Inflammatory macrophage treated with lipopolysaccharide for 1 hour (primary cell): ENCODE data around the gene NDC1.
"Not testable (repeated sequence)": the region's sequence is repeated elsewhere in the genome, so short reads cannot be mapped to it uniquely, and the experiment has no call there.

Experiments used
- DNase-seq, 2 donors: peaks; one replicate each; pipeline ENCODE4 v3.0.0-alpha.2; 2020 to 2022

NDC1 gene

DNA sequence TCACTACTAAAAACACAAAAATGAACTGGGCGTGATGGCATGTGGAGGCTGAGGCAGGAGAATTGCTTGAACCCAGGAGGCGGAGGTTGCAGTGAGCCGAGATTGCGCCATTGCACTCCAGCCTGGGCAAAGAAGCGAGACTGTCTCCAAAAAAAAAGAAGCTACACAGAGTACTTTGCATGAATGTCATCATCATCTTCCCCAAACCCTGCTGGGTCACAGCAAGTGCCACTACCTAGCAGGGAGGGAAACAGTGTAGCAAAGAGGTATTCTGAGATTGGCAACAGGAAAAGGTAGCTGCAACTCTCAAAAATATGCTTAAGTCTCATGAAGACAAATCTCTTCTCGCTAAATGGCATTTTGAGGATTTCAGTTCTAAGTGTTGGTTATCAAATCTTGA lies 12.8 kb downstream of the NDC1 start:
- DNase-seq = no peak

DNA sequence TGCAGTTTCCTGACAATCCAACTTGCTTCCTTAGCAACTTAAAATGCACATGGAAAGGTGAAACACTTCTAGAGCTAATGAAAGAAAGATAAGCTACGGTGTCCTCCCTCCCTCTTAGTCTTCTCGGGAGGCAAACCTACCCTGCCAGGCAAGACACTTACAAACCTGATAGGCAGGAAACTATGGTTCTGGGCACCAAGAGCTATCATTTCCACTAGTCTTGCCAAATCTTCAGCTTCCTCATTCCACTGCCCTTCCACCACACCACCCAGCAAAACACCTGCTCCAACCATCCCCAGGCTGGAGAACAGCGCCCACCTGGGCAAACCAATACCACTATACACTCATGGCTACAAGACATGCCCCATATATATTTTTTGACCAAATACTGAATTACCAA lies 15.2 kb downstream of the NDC1 start:
- DNase-seq = no peak

DNA sequence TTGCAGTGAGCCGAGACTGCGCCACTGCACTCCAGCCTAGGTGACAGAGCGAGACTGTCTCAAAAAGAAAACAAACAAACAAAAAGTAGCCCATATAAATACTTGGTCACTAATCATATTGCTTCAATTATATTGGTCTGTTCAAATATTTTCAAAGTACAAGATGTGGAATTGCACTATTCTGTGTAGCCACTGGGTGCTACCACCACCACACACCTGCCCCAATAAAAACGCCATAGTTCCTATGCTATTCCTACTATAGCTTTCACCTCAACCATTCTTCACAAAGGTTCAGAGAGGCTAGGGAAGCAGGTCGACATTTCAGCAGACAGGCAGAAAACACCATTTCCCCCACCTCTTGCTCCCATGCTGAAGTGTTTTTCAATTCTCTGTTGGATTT lies 16.7 kb downstream of the NDC1 start:
- DNase-seq = no peak

DNA sequence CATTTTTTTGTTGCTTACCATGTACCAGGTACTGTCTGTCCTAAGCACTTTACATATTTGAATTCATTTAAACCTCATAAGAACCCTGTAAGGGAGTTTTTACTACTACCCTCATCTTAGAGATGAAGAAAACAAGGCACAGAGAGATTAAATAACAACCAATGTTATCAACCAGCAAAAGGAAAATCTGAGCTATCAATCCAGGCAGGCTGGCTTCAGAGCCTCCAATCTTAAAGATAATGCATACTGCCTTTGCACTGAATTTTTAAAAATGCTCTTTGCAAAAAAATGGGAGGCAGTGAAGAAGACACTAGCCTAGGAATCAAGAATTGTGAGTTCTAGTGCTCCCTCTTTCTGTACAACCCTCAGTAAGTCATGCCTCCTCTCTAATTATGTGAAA lies 18.7 kb downstream of the NDC1 start:
- no peak for DNase-seq

DNA sequence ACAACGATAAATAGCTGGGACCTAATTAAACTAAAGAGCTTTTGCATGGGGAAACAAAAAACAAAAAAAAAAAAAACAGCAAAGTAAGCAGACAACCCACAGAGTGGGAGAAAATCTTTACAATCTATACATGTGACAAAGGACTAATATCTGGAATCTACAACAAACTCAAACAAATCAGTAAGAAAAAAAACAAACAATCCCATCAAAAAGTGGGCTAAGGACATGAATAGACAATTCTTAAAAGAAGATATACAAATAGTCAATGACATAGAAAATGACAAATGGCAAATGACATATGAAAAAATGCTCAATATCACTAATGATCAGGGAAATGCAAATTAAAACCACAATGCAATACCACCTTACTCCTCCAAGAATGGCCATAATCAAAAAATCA lies 21.5 kb downstream of the NDC1 start:
- not testable (repeated sequence) for DNase-seq

DNA sequence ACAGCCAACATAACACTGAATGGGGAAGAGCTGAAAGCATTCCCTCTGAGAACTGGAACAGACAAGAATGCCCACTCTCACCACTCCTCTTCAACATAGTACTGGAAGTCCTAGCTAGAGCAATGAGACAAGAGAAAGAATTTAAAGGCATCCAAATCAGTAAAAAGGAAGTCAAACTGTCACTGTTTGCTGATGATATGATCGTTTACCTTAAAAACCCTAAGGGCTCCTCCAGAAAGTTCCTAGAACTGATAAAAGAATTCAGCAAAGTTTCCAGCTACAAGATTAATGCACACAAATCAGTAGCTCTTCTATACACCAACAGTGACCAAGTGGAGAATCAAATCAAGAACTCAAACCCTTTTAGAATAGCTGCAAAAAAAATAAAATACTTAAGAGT lies 22.6 kb downstream of the NDC1 start:
- not testable (repeated sequence) for DNase-seq

DNA sequence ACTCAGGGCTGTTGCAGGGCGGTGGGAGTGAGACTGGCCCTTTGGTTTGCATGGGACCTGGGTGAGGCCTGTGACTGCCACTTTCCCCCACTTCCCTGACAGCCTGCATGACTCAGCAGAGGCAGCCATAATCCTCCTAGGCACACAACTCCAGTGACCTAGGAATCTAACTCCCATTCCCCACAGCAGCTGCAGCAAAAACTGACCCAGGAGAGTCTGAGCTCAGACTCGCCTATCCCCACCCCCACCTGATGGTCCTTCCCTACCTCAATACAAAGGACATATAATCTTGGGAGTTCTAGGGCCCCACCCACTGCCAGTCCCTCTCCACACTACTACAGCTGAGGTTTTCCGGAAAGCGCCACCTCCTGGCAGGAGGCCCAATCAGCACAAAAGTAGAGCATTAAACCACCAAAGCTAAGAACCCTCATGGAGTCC lies 26.7 kb downstream of the NDC1 start:
- DNase-seq = peak in 1 of 2 donors; percentile 4

DNA sequence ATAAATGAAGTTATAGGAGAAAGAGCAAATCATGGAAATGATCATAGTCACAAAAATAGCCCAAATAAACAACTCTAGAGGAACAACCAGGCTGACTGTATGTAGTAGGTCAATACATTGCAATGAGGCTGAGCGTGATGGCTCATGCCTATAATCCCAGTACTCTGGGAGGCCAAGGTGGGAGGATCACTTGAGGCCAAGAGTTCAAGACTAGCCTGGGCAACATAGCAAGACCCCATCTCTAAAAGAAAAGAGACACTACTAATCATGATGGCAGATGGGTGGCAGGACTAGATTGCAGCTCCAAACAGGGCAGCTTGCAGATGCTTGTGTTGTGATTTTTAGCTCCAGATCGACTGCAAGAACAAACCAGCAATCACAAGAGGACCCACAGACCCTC lies 27.6 kb downstream of the NDC1 start:
- DNase-seq = no peak

DNA sequence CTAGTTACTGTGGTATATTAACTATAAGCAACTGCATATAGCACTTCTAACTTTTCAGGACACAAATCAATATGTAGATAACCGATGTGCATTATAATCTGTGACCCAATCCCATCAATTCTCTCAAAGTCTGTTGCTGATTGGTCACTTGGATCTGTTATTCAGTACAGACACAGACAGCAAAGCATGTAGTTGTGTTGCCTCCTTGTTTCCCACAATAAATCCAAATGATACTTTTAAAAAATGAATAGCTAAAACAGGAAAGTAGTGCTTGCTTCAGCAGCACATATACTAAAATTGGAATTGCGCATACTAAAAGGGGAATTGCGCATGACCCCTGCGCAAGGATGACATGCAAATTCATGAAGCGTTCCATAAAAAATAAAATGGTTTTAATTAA lies 28.1 kb downstream of the NDC1 start:
- no peak for DNase-seq

DNA sequence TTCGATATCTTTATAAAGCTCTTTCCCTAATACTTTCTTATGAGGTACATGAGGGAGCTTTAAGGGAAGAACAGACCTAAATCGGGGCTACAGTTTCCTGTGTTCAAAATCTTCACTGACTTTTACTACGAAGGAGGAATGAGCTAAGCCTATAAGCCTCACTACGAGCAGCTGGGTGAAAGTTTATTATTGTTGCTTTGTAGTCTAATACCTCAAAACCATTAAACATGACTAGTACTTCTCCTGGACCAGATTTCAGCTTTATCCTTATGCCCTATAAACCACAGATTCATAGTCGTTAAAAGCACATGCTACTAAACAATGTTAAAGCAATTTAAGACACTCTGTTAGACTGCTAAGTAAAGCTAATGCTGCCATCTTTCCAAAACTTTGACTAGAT lies 30.2 kb downstream of the NDC1 start:
- DNase-seq = no peak

DNA sequence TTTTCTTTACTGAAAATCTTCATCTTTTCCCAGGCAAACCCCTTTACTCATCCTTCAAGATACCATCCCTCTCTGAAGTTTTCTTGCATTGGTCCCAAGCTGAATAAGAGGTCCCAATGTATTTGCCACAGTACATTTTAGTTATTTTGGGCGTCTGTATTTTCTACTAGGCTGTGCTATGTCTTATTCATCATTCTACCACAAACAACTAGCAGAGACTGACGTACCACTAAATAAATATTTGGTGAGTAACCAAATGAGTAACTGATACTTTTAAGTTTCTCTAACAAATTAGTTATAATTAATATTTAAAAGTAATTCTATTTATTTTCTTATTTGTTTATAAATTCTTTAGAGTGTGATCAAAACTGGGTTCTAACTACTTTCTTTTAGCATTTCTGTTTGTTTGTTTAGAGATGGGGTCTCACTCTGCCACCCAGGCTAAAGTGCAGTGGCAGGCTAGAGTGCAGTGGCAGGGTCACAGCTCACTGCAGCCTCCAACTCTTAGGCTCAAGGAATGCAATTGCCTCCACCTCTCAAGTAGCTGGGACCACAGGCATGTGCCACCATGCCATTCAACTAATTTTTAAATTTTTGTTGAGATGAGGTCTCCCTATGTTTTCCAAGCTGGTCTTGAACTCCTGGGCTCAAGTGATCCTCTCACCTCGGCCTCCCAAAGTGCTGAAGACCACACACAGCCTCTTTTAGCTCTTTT lies 33.1 kb downstream of the NDC1 start:
- no peak for DNase-seq

DNA sequence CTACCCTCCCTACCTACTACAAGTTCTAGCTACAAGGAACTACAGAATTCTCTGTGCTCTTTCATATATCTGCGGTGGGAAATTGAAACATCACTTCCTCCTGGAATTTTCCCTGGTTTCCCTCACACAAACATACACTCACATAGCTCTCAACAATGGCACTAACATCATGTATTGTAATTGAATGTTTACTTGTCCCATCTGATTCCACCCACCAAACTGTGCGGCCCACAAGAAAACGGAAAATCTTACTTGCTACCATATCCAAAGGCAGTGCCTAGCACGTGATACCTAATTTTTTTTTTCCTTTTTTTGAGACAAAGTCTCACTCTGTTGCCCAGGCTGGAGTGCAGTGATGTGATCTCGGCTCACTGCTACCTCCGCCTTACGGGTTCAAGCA lies 33.9 kb downstream of the NDC1 start:
- no peak for DNase-seq

DNA sequence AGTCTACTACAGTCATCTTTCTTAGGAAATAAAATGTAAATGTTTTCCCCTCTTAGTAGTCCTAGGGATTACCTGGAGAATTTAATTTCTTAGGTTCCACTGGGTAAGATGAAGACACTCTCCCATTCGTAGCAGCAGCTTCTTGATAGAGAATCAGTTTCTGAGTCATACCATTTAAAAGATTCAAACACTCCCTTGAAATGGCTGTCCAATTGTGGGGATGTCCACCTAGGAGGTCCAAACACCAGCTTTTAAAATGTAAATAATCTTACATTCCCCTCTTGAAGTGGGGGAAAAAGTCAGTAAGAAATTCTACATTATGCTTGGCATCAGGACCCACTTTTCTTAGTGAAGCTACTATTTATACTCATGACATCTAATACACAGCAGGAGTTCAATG lies 37.5 kb downstream of the NDC1 start:
- DNase-seq = no peak

DNA sequence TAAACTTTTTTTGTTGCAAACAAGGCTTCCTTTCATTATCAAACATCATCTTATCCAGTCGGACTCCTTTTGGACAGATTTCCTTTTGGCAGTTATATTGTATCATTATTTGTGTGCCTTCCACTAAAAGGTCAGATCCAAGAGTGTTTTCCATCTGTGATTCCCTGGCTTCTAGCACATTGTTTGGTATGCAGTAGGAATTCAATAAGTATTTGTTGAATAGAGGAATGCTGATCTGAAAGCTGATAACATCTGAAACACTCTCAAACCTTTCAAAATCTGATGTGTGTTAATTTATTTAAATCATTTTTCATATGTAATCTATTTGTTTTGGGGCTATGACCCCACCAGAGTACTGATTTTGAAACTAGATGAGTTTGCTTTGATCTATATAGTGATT lies 39.0 kb downstream of the NDC1 start:
- DNase-seq = no peak

DNA sequence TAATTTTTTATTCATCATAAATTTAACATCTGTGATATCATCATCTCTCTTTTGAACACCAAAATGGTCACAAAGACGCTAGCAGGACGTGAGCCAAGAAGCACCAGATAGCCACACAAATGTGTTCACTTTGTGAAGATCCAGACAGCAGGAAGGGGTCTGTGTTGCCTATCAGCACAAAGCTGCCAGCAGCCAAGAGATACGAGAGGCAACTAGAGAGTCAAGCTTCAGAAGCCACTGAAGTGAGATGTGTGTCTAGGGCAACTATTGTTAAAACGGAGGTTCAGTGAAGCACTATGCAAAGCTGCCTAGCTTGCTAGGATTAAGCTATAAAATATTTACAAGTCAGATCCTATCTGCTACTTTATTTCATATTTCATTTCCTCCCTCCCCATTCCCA lies 45.3 kb downstream of the NDC1 start:
- no peak for DNase-seq

DNA sequence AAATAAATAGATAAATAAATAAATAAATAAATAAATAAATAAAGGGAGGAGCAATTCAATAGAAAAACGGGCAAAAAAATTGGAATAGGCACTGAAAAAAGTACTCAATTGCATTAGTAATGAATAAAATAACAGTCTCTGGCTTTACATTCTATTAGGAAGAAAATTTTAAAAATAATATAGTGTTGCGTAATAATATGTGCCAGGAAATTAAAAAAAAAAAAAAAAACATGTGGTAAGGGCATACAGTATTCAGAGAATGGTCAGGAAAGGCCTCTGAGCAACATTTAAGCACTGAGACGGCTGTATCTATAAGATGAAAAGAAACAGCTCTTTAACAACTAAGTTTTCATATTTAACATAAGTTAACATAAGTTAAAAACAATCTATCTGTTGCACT lies 50.4 kb downstream of the NDC1 start:
- DNase-seq = no peak

DNA sequence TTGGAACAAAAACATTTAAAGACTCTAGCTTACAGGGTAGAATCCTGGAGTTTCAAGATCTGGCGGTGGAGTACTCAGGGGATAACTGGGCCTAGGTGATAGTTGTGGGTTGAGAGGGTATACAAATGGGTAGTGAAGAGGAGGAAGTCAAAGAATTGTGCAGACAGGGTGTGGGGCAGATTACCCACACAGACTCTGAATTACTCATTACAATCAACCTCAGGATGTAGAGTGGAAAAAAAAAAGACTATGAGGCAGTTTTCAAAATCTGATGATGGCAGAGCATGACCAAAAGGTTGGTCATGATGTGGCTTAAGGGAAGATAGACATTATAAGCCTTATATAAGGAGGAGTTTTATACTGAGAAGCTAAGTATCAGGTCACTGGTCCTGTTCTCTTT lies 55.0 kb downstream of the NDC1 start:
- DNase-seq = no peak

DNA sequence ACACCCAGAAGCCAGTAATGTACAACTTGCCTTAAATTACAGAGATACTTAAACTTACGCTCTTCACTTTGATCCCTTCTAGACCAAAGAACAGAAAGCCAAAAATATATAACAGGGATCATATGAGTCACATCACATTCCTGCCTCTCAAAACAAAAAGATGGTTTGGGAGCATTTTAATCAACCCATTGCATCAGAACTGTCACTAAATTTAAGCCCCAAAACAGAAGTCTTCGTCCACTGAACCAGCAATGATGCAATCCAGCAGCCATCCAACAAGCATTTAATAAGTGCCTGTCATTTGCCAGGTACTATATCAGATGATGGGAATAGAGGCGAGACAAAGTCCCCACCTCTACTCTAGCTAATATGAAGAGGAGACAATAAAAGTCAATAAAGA lies 56.4 kb downstream of the NDC1 start:
- DNase-seq = no peak

DNA sequence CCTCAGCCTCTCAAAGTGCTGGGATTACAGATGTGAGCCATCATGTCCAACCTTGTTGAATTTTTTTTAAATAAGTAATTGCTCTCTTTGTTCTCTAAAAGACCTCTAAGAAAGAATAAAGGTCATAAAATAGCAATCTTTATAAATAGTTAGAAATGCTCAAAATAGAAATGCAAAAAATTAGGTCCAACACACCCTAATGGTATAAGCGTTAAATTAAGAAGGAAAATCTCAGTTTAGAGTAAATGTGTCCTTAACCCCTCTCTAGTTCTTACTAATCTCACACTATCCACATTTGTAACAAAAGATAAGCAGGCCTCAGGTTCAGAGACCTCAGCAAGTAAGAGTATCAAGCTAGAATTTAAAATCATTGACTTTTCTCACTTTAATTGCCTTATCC lies 60.8 kb downstream of the NDC1 start:
- no peak for DNase-seq

DNA sequence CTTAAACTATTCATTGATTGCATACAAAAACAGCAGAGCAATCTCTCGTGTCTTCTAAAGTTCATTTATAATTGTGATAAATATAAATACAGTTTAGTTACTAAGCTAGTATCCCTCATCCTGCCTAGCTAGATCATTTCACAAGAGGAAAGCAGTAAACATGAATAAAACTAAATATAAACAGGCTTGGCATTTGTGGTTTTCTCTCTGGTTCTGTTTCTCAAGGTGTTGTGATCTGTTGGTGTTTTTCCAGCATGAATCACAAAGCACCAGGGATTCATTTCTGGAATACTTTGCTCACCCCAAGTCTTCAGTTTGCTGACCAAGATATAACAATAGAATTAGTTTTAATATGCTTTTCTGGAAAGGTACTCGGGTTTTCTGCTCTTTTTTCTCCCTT lies 66.4 kb downstream of the NDC1 start:
- DNase-seq = no peak

DNA sequence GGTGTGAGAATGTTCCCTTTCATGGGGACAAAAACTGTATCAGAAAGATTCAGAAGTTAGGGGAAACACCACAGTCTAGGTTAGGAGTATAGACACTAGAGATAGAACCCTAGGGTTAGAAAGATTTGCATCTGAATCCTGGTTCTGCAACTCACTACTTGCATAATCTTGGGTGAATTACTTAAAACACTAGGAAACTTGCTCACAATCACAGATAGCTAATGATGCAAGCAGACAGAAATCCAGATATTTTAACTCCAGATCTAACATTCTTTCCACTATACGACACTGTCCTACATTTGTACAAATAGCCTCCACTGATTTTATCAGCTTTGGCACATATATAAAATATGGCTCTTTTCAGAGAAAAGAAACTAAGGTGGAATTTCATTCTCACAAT lies 68.3 kb downstream of the NDC1 start:
- DNase-seq = no peak

DNA sequence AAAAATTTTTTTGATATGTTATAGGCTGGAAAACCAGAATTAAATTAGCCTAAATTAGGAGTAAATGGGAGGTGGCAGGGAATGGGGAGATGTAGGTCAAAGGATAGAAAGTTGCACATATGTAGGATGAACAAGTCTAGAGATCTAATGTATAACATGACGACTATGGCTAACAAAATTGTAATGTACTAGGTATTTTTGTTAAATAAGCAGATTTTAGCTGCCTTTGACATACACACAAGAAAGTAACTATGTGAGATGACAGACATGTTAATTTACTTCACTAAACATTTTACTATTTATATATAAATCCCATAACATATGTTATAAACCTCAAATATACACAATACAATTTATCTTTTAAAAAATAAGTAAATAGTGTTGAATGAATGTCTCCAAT lies 68.9 kb downstream of the NDC1 start:
- no peak for DNase-seq

DNA sequence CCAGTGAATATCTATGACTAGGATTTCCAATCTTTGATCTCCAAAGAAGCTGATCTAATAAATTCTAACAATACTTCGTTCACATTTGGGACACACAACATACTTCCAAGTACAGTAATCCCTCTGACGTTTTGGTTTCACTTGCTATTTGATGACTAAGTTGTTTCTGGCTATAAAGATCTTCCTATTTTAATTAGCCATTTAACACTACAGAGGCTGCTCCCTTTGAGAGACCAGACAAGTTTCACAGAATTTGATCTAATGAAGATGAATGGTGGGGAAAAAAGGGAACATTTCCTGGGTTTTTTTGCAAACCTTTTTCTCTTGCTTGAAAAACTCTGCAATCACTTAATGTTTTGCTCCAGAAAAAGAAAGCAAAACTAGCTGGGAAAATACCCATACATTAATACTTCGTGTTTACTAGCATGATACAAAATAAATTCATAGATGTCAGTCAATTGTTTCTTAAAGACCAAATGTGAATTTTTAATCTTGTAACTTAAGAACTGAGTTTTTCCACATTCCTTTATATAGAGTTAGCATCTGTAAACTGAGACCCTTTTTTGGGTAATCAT lies 71.2 kb downstream of the NDC1 start:
- peak in 1 of 2 donors; percentile 17 for DNase-seq

DNA sequence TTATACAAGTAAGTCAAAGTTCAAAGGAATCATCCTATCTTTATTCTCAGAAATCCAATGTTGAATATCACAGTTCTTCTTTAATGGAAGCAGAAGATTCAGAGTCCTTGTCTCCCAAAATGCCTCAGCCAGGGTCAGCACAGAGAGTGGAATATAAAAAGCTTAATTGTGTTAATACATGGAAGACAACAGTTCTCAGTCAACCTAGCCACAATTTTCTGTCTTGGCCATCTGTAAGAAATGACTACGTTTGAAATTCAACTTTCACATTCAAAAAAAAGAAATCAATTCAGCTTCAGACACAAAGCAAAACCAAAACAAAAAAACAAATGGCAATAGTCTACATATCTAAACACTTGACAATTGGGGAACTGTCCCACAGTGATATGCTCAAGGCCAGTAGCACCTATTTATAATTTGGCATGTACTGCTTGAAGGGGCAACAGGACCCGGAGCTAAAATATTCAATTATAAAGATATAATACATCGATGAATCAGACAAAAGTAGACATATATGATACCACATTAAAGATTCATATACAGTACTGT lies 71.8 kb downstream of the NDC1 start:
- no peak for DNase-seq

DNA sequence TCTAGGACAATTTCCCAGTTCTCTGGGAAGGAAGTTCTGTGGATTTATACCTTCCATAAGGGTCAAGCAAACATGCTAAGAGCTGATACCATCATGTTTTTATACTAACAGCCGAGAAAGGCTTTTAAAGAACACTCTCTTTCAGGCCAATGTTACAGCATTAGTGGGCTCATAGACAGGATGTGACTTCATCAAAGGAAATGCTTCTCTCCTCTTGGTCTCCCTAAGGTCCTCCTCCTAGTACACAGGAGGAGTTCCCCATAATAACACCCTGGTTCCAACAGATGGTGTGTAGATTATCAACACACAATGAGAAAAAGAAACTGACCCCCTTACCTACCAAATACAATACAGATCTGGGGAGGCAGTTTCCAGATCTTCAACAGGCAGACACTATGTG lies 72.4 kb downstream of the NDC1 start:
- DNase-seq = peak in 1 of 2 donors; percentile 3
